ENCODE data around the gene C1orf174.

Gene C1orf174

GRCh38 chr1:3900150-3900968, at the start of gene C1orf174:
TSS of gene C1orf174 (minus strand) at chr1:3900272. CDS start at chr1:3900186, 86 bp downstream.
- TF ChIP-seq, protein P1, sequence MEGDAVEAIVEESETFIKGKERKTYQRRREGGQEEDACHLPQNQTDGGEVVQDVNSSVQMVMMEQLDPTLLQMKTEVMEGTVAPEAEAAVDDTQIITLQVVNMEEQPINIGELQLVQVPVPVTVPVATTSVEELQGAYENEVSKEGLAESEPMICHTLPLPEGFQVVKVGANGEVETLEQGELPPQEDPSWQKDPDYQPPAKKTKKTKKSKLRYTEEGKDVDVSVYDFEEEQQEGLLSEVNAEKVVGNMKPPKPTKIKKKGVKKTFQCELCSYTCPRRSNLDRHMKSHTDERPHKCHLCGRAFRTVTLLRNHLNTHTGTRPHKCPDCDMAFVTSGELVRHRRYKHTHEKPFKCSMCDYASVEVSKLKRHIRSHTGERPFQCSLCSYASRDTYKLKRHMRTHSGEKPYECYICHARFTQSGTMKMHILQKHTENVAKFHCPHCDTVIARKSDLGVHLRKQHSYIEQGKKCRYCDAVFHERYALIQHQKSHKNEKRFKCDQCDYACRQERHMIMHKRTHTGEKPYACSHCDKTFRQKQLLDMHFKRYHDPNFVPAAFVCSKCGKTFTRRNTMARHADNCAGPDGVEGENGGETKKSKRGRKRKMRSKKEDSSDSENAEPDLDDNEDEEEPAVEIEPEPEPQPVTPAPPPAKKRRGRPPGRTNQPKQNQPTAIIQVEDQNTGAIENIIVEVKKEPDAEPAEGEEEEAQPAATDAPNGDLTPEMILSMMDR (IDR thresholded peaks at IDR 0.05; ENCODE audit: insufficient read depth, low read depth, low read length, missing control alignments): no peak
- DNase-seq (ENCODE audit: low read depth): peak; percentile 98
- H3K4me3 ChIP-seq (ENCODE audit: low read depth, low read length): peak within 1 kb of the TSS; percentile 87

DNA sequence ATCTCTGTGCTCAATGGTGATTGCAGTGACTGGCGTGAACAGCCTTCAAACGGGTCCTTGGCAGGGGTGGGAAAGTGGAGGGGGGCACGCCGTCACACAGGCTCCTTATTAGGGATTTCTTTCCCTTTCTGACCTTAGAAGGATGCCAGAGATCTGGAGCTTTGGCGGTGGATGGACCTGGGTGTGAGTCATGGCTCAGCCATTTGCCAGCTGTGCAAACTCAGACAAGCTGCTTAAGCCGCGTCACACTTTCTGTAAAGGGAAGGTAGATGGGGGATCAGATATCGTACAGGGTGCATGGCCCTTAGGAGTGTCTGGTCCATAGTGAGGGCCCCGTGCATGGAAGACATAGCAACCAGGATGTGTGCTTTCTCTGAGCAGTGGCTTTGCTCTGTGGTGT, 48.3 kb upstream of the C1orf174 start:
- no peak overlapping the region for H3K4me3 ChIP-seq (ENCODE audit: low read depth, low read length)
- no peak for DNase-seq (ENCODE audit: low read depth)
- TF ChIP-seq, protein P1 (IDR thresholded peaks at IDR 0.05; ENCODE audit: insufficient read depth, low read depth, low read length, missing control alignments): no peak

DNA sequence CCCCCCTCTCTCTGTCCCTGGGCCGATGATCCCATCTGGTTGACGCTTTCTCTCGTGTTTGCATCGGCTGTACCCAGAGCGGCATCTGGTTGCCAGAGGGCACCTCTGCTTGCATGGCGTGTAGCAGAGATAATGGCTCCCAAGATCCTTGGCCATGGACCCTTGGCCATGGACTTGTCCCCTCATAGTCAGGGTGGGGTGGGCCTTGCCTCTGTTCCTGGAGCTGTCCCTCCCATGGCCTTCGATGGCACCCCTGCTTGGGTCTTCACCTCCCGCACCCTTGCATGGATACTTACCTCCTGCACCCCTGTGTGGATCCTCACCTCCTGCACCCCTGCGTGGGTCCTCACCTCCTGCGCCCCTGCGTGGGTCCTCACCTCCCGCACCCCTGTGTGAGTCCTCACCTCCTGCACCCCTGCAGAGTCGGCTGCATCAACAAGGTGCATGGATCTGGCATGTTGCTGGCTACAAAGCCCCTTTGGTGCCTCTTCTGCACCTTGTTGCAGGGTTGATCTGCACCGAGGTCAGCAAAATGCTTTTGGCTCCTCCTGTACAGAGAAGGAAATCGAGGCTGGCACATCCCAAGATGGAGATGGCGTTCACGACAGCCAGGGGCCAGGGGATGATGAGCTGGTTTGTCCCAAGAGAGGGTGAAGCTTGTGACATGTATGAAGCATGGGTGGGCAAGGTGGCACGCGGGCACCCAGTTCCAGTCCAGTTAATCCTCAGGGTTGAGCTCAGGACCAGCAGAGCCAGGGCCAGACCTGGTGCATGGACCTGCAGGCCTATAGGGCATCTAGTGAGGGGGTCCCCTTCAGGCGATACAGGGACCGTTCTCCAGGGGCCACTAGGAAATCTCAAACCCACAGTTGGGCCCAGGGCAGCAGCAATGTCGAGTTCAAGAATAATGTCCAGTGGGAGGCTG, 46.1 kb upstream of the C1orf174 start:
- no peak overlapping the region for H3K4me3 ChIP-seq (ENCODE audit: low read depth, low read length)
- no peak for DNase-seq (ENCODE audit: low read depth)
- TF ChIP-seq, protein P1 (IDR thresholded peaks at IDR 0.05; ENCODE audit: insufficient read depth, low read depth, low read length, missing control alignments): no peak

DNA sequence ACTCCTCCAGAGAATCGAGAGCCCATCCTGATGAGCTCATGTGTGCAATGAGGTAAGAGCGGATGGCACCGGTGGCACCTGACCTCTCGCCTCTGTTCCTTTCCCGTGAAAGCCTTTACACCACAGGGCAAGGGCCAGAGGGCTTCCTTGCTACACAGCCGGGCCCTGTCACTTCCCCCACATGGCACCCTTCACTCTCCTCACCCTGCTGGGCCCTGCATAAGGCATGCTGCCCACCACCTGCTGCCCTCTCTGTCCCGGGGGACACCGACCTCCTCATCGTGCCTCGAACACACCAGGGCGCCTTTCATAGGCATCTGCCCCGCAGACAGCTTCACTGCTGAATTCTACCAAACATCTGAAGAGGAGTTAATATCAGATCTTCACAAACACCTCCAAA, 45.1 kb upstream of the C1orf174 start:
- DNase-seq (ENCODE audit: low read depth): no peak
- TF ChIP-seq, protein P1 (IDR thresholded peaks at IDR 0.05; ENCODE audit: insufficient read depth, low read depth, low read length, missing control alignments): no peak
- no peak overlapping the region for H3K4me3 ChIP-seq (ENCODE audit: low read depth, low read length)

GRCh38 chr1:3944578-3945125, 44.6 kb upstream of the C1orf174 start:
- H3K4me3 ChIP-seq (ENCODE audit: low read depth, low read length): no peak overlapping the region
- TF ChIP-seq, protein P1 (IDR thresholded peaks at IDR 0.05; ENCODE audit: insufficient read depth, low read depth, low read length, missing control alignments): no peak
- DNase-seq (ENCODE audit: low read depth): no peak

- TF ChIP-seq, protein P1 (IDR thresholded peaks at IDR 0.05; ENCODE audit: insufficient read depth, low read depth, low read length, missing control alignments): no peak
- H3K4me3 ChIP-seq (ENCODE audit: low read depth, low read length): no peak overlapping the region
- DNase-seq (ENCODE audit: low read depth): no peak
Observed at GRCh38 chr1:3943806-3944577, 43.9 kb upstream of the C1orf174 start.
